Testis (tissue), 3 donors: Measurements from ENCODE around the gene INSM2. TPM values are rescaled to one million over a fixed set of nuclear protein-coding genes. Genes with fewer than 3 reads are reported as not detected.

Source experiments
- DNase-seq: peaks from one replicate; pipeline ENCODE4 v3.0.0-alpha.2; 2019
- H3K27ac ChIP-seq, 2 donors: fragments of 200-600 bp; sonication (generic); one replicate each; pipeline ENCODE4 v1.5.1; 2019
- H3K27me3 ChIP-seq: fragments of 200-600 bp; sonication (generic); one replicate; pipeline ENCODE4 v1.5.1; 2019
- H3K36me3 ChIP-seq: fragments of 200-600 bp; sonication (generic); one replicate; pipeline ENCODE4 v1.5.1; 2017; ENCODE audit warnings: low read depth; ENCODE audit errors: missing control alignments
- H3K4me1 ChIP-seq: fragments of 200-600 bp; sonication (generic); one replicate; pipeline ENCODE4 v1.5.1; 2019
- H3K4me3 ChIP-seq, 2 donors: fragments of 200-600 bp; sonication (generic); one replicate each; pipeline ENCODE4 v1.5.1; 2017 to 2019
- H3K9me3 ChIP-seq: fragments of 200-600 bp; sonication (generic); one replicate; pipeline ENCODE4 v1.5.1; 2017
- CTCF ChIP-seq, 3 experiments: fragments of 450-650 bp in 2 of 3; fragments of 200-600 bp in 1 of 3; sonication (generic) in 1 of 3; IDR thresholded peaks; one replicate each; pipeline ENCODE4 v1.5.1; 2016 to 2019; ENCODE audit warnings: antibody characterized with exemption in 3 of 3, mild to moderate bottlenecking in 2 of 3, moderate library complexity in 1 of 3
- POLR2A ChIP-seq: fragments of 450-650 bp; IDR thresholded peaks from one replicate; pipeline ENCODE4 v1.6.1; 2017; ENCODE audit warnings: antibody characterized with exemption, mild to moderate bottlenecking, moderate library complexity
- WGBS, 2 donors: methylation state at CpG; one replicate each; pipeline ENCODE4 v1.1.5; 2018; 5-methylcytosine and 5-hydroxymethylcytosine counted together
- intact Hi-C: fragments of 100-400 bp; cut with DNase I; formaldehyde crosslinking; loops from one replicate; pipeline ENCODE4 v1.15.1; 2023; ENCODE audit warnings: low total_unique reads
- polyA plus RNA-seq: library from polyadenylated mRNA; stranded (reverse); fragments of 350-450 nt; fragmentation: Illumina TruSeq; extraction: RNeasy Lipid Tissue Mini Kit (QIAGEN cat#74804); gene quantifications from one replicate; pipeline ENCODE4 v1.2.3, GENCODE V29; 2014; ENCODE audit warnings: low read depth, low replicate concordance; ENCODE audit not compliant: insufficient read depth
- total RNA-seq, 2 donors: library from RNA; depleted of rRNA; stranded (reverse); fragments of >200 nt; gene quantifications; one replicate each; pipeline ENCODE4 v1.2.3, GENCODE V29; 2016

Gene INSM2
- total and polyA plus RNA-seq, 3 donors from 2014 or later, result 0.55 to 2.4 (median 2.3) TPM

GRCh38 chr14:35503646-35504045 is 30.3 kb upstream of the INSM2 start:
- Histone ChIP-seq H3K4me3 (no peak overlapping the region), H3K27ac (no peak overlapping the region), H3K9me3 (no peaks in the 10 kb centered on the region), H3K4me1 (no peaks in the 10 kb centered on the region), H3K27me3 (no peaks in the 10 kb centered on the region), H3K36me3 (no peaks in the 10 kb centered on the region)
- TF ChIP-seq POLR2A (no peak), CTCF (IDR thresholded peaks at IDR 0.05) (no peak)
- whole genome bisulfite sequencing, 2 donors, result 43 to 45% methylated on average over 3 of the region's 3 CpGs
- intact Hi-C loops, result no loop called here
- DNase-seq, result no peak

GRCh38 chr14:35504260-35504659 is 29.7 kb upstream of the INSM2 start:
- DNase-seq, result no peak
- no peaks in the 10 kb centered on the region for H3K36me3 ChIP-seq
- H3K27ac ChIP-seq, result no peak overlapping the region
- no peak for TF ChIP-seq POLR2A
- no peak for TF ChIP-seq CTCF (IDR thresholded peaks at IDR 0.05)
- WGBS, 2 donors, result 75 to 76% methylated on average over 1 of the region's 1 CpG
- no peak overlapping the region for H3K4me3 ChIP-seq
- intact Hi-C loops, result no loop called here
- H3K27me3 ChIP-seq, result no peaks in the 10 kb centered on the region
- H3K4me1 ChIP-seq, result no peaks in the 10 kb centered on the region
- H3K9me3 ChIP-seq, result no peaks in the 10 kb centered on the region

GRCh38 chr14:35506461-35506860 is 27.5 kb upstream of the INSM2 start:
- no peaks in the 10 kb centered on the region for H3K27me3 ChIP-seq
- TF ChIP-seq POLR2A, result no peak
- TF ChIP-seq CTCF (IDR thresholded peaks at IDR 0.05), result no peak
- WGBS, 2 donors, result 38 to 45% methylated on average over 6 of the region's 6 CpGs

GRCh38 chr14:35506927-35507326 is 27.0 kb upstream of the INSM2 start:
- Histone ChIP-seq H3K4me1 (no peaks in the 10 kb centered on the region), H3K27me3 (no peaks in the 10 kb centered on the region), H3K4me3 (no peak overlapping the region), H3K36me3 (no peaks in the 10 kb centered on the region), H3K9me3 (no peaks in the 10 kb centered on the region), H3K27ac (no peak overlapping the region)
- intact Hi-C loops, result no loop called here
- TF ChIP-seq CTCF (IDR thresholded peaks at IDR 0.05) (no peak), POLR2A (no peak)
- no peak for DNase-seq

More at GRCh38 chr14:35506461-35506860, 27.5 kb upstream of the INSM2 start:
- Histone ChIP-seq H3K9me3 (no peaks in the 10 kb centered on the region), H3K36me3 (no peaks in the 10 kb centered on the region), H3K4me3 (no peak overlapping the region), H3K4me1 (no peaks in the 10 kb centered on the region), H3K27ac (no peak overlapping the region)
- intact Hi-C loops, result no loop called here
- peak; percentile 83 for DNase-seq

GRCh38 chr14:35509846-35510245 is 24.1 kb upstream of the INSM2 start:
- WGBS, 2 donors, result 74 to 76% methylated on average over 2 of the region's 2 CpGs
- intact Hi-C loops, result no loop called here
- TF ChIP-seq POLR2A (no peak), CTCF (IDR thresholded peaks at IDR 0.05) (no peak)
- Histone ChIP-seq H3K4me1 (no peaks in the 10 kb centered on the region), H3K36me3 (no peaks in the 10 kb centered on the region), H3K27me3 (no peaks in the 10 kb centered on the region), H3K27ac (no peak overlapping the region), H3K4me3 (no peak overlapping the region), H3K9me3 (no peaks in the 10 kb centered on the region)
- no peak for DNase-seq
